BJ (cell line): ENCODE measurements around the gene CCNA2. TPM values are rescaled to one million over a fixed set of nuclear protein-coding genes. Genes with fewer than 3 reads are reported as not detected.
A peak's percentile ranks its signal among the peaks of the same experiment; 100 is the strongest.

ENCODE experiments used
- CTCF ChIA-PET: fragments of 350-600 bp; formaldehyde crosslinking; extraction: SDS; loops from one replicate; lab custom pipeline; 2021; ENCODE audit warnings: antibody characterized with exemption, inconsistent platforms; lab: Yijun Ruan, JAX
- POLR2A ChIA-PET: fragments of 300-600 bp; sonication (Branson Sonifier 250); formaldehyde crosslinking; extraction: SDS; loops from one replicate; lab custom pipeline; 2021; ENCODE audit warnings: antibody characterized with exemption; lab: Charles Lee
- DNase-seq: peaks from one replicate; pipeline ENCODE4 v3.0.0-alpha.2; 2011; ENCODE audit warnings: low read depth
- H3K27me3 ChIP-seq: 2 replicates; pipeline ENCODE4 v1.6.0; 2011; ENCODE audit warnings: low read length; ENCODE audit not compliant: control insufficient read depth, insufficient read depth
- H3K36me3 ChIP-seq: 2 replicates; pipeline ENCODE4 v1.5.1; 2011; ENCODE audit warnings: low read length; ENCODE audit not compliant: control insufficient read depth, insufficient read depth
- H3K4me3 ChIP-seq: 2 replicates; pipeline ENCODE4 v1.5.1; 2011; ENCODE audit warnings: low read depth, mild to moderate bottlenecking, control low read depth, low read length
- CTCF ChIP-seq: IDR thresholded peaks from 2 replicates; pipeline ENCODE4 v1.5.1; 2011; ENCODE audit warnings: low read depth, mild to moderate bottlenecking, control low read depth, inconsistent platforms, low read length, moderate library complexity; ENCODE audit not compliant: insufficient read depth
- polyA plus RNA-seq: library from polyadenylated mRNA; depleted of rRNA; stranded (reverse); fragments of >200 nt; gene quantifications from 2 replicates; pipeline ENCODE4 v1.2.3, GENCODE V29; 2011

CCNA2 gene
- polyA plus RNA-seq, 1 experiment = 26.8 TPM

- no peak for DNase-seq
- Histone ChIP-seq H3K27me3 (no peaks in the 10 kb centered on the region), H3K36me3 (peaks cover 5% of the 10 kb centered on the region), H3K4me3 (no peak overlapping the region)
- ChIA-PET POLR2A (no interaction called here), CTCF (no interaction called here)
- TF ChIP-seq CTCF = no peak
Observed at GRCh38 chr4:121814756-121815155, 8.9 kb downstream of the CCNA2 start.

- Histone ChIP-seq H3K27me3 (no peaks in the 10 kb centered on the region), H3K36me3 (peaks cover 3% of the 10 kb centered on the region), H3K4me3 (no peak overlapping the region)
- CTCF ChIA-PET = no interaction called here
- no peak for TF ChIP-seq CTCF
- DNase-seq = no peak
- POLR2A ChIA-PET = no interaction called here
Observed at GRCh38 chr4:121811122-121811521, 12.6 kb downstream of the CCNA2 start.

- POLR2A ChIA-PET = interaction anchor here (0.7 kb wide), 1 partner anchor 21 kb away, joined by 5 read pairs; no protein-coding TSS in a partner anchor
- CTCF ChIA-PET = interaction anchor here (1.4 kb wide), 1 partner anchor 17 kb away, joined by 3 read pairs; no protein-coding TSS in a partner anchor
Observed at GRCh38 chr4:121806411-121806810, 17.3 kb downstream of the CCNA2 start.

GRCh38 chr4:121801715-121802075, 22.0 kb downstream of the CCNA2 start:
- Histone ChIP-seq H3K36me3 (no peaks in the 10 kb centered on the region; the same call in none of the 2 replicates), H3K27me3 (no peaks in the 10 kb centered on the region), H3K4me3 (peak overlapping the region; percentile 72)
- TF ChIP-seq CTCF = no peak
- DNase-seq = no peak
- ChIA-PET CTCF (interaction anchor here (0.6 to 1.5 kb wide), 2 partner anchors 12 to 61 kb away, joined by 3 read pairs; no protein-coding TSS in a partner anchor), POLR2A (no interaction called here)

More at GRCh38 chr4:121806411-121806810, 17.3 kb downstream of the CCNA2 start:
- TF ChIP-seq CTCF = no peak
- no peaks in the 10 kb centered on the region for H3K27me3 ChIP-seq
- peaks cover 1% of the 10 kb centered on the region for H3K36me3 ChIP-seq
- H3K4me3 ChIP-seq = no peak overlapping the region
- no peak for DNase-seq

GRCh38 chr4:121800961-121801714, 22.5 kb downstream of the CCNA2 start, which contains the start of gene EXOSC9:
Gene EXOSC9, plus strand, starts transcription at chr4:121801323. Its CDS starts 102 bp downstream, at chr4:121801425.
- Histone ChIP-seq H3K27me3 (no peaks in the 10 kb centered on the region), H3K4me3 (peak within 1 kb of the TSS; percentile 72), H3K36me3 (no peaks in the 10 kb centered on the region; the same call in none of the 2 replicates)
- peak; percentile 60 for DNase-seq
- no peak for TF ChIP-seq CTCF
- CTCF ChIA-PET = interaction anchor here (0.6 to 1.5 kb wide), 3 partner anchors 12 to 126 kb away, joined by 3 read pairs; no protein-coding TSS in a partner anchor
- POLR2A ChIA-PET = no interaction called here
